Smooth muscle cell (in vitro differentiated cells): Measurements from ENCODE around the gene KCNG4. TPM values are rescaled to one million over a fixed set of nuclear protein-coding genes. Genes with fewer than 3 reads are reported as not detected.

ENCODE experiments used
- DNase-seq: peaks from one replicate; lab custom pipeline; 2025; ENCODE audit not compliant: unreplicated experiment; lab: John Stamatoyannopoulos, UW
- H2AFZ ChIP-seq: fragments of 200-600 bp; sonication (generic); 2 replicates; pipeline ENCODE4 v1.6.0; 2016; ENCODE audit warnings: antibody characterized with exemption, low read depth, mild to moderate bottlenecking
- H3F3A ChIP-seq: fragments of 200-600 bp; sonication (generic); 2 replicates; pipeline ENCODE4 v1.6.0; 2017; ENCODE audit warnings: antibody characterized with exemption, low read depth
- H3K27ac ChIP-seq: fragments of 200-600 bp; sonication (generic); 2 replicates; pipeline ENCODE4 v1.5.1; 2016; ENCODE audit warnings: low read depth, mild to moderate bottlenecking
- H3K27me3 ChIP-seq: fragments of 200-600 bp; sonication (generic); 2 replicates; pipeline ENCODE4 v1.6.1; 2016; ENCODE audit warnings: low read depth, mild to moderate bottlenecking
- H3K36me3 ChIP-seq: fragments of 200-600 bp; sonication (generic); 2 replicates; pipeline ENCODE4 v1.5.1; 2016; ENCODE audit warnings: low read depth
- H3K4me1 ChIP-seq: fragments of 200-600 bp; sonication (generic); 2 replicates; pipeline ENCODE4 v1.5.1; 2016; ENCODE audit warnings: low read depth
- H3K4me2 ChIP-seq: fragments of 200-600 bp; sonication (generic); 2 replicates; pipeline ENCODE4 v1.6.0; 2016; ENCODE audit warnings: mild to moderate bottlenecking
- H3K4me3 ChIP-seq: fragments of 200-600 bp; sonication (generic); 2 replicates; pipeline ENCODE4 v1.5.1; 2016; ENCODE audit warnings: mild to moderate bottlenecking
- H3K79me2 ChIP-seq: fragments of 200-600 bp; sonication (generic); 2 replicates; pipeline ENCODE4 v1.6.0; 2016; ENCODE audit warnings: low read depth, mild to moderate bottlenecking
- H3K9ac ChIP-seq: fragments of 200-600 bp; sonication (generic); 2 replicates; pipeline ENCODE4 v1.6.0; 2016; ENCODE audit warnings: low read depth
- H3K9me3 ChIP-seq: fragments of 200-600 bp; sonication (generic); replicated peaks from 2 replicates; pipeline ENCODE4 v1.5.1; 2016; ENCODE audit warnings: low read depth
- H4K20me1 ChIP-seq: fragments of 200-600 bp; sonication (generic); 2 replicates; pipeline ENCODE4 v1.6.0; 2016; ENCODE audit warnings: low read depth
- CTCF ChIP-seq: fragments of 200-600 bp; sonication (generic); IDR thresholded peaks from 2 replicates; pipeline ENCODE4 v1.5.1; 2017; ENCODE audit warnings: borderline replicate concordance, mild to moderate bottlenecking, antibody characterized with exemption; ENCODE audit not compliant: insufficient read depth, poor library complexity, severe bottlenecking
- WGBS: methylation state at CpG from one replicate; pipeline ENCODE4 v1.1.7; 2016; ENCODE audit warnings: low lambda C conversion rate; 5-methylcytosine and 5-hydroxymethylcytosine counted together
- polyA plus RNA-seq: library from polyadenylated mRNA; unstranded; fragments of >200 nt; fragmentation: Nextera tagmentation; extraction: Ambion mirVana; gene quantifications from 2 replicates; pipeline ENCODE4 v1.2.1, GENCODE V29; 2016
- total RNA-seq: library from RNA; depleted of rRNA; stranded (reverse); fragments of >200 nt; gene quantifications from 2 replicates; pipeline ENCODE4 v1.2.3, GENCODE V29; 2014

Gene KCNG4
- total and polyA plus RNA-seq, 2 experiments from 2014 or later = not detected

DNA sequence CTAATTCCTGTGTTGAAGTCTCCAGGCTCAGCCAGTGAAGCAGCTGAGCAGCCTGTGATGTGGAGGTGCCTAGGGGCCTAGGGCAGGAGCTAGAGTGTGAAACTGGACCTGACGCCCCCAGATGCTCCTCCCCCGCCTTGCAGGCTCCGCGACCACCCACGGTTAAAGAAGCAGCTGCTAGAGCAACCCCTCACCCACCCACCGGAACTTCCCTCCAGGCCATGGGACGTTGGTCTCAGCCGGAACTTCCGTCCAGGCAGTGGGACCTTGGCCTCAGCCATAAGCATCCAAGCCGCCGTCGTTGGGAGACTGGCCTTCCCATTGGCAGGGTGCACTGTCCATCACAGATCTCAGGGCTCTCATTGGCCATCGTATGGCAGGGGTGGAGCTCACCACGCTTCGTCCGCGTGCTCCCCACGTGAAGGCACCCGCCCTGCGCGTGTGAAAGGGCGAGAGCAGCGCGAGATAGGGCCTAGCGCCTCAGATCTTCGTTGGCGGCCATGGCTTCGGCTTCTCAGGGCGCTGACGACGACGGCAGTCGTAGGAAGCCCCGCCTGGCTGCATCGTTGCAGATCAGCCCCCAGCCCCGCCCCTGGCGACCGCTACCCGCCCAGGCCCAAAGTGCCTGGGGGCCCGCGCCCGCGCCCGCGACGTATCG, 49.0 kb downstream of the KCNG4 start, which contains the start of gene ADAD2:
ADAD2 (plus strand) TSS at position 427 of the 658 bp plus-strand sequence; CDS start at position 501, 74 bp downstream.
- Histone ChIP-seq H3K9ac (no peak within 1 kb of the TSS), H2AFZ (no peak within 1 kb of the TSS), H3K27me3 (no peaks in the 10 kb centered on the region), H4K20me1 (no peaks in the 10 kb centered on the region), H3K36me3 (no peaks in the 10 kb centered on the region), H3K9me3 (no peaks in the 10 kb centered on the region), H3K4me2 (no peak within 1 kb of the TSS), H3K4me3 (no peak within 1 kb of the TSS), H3K4me1 (peaks cover 2% of the 10 kb centered on the region), H3K27ac (no peak within 1 kb of the TSS), H3F3A (no peaks in the 10 kb centered on the region), H3K79me2 (peaks cover 10% of the 10 kb centered on the region)
- no peak for TF ChIP-seq CTCF
- no peak for DNase-seq
- 86% methylated on average over 29 of the region's 47 CpGs for WGBS

GRCh38 chr16:84186685-84187437, 53.0 kb downstream of the KCNG4 start, which contains the start of gene TAF1C:
TSS of gene TAF1C (minus strand) at chr16:84187057. CDS start at chr16:84184988, 2,069 bp downstream.
- Histone ChIP-seq H3K4me3 (peak within 1 kb of the TSS; percentile 91), H3K36me3 (no peaks in the 10 kb centered on the region), H3K79me2 (peaks cover 24% of the 10 kb centered on the region), H3K4me1 (peaks cover 5% of the 10 kb centered on the region), H3K4me2 (peak within 1 kb of the TSS; percentile 97), H3K27me3 (no peaks in the 10 kb centered on the region), H2AFZ (peak within 1 kb of the TSS; percentile 88), H3K9ac (peak within 1 kb of the TSS; percentile 90), H3K27ac (no peak within 1 kb of the TSS), H3K9me3 (no peaks in the 10 kb centered on the region), H3F3A (no peaks in the 10 kb centered on the region), H4K20me1 (no peaks in the 10 kb centered on the region)
- 4% methylated on average over 53 of the region's 55 CpGs for WGBS
- DNase-seq = peak; percentile 65
- peak; percentile 97 for TF ChIP-seq CTCF

DNA sequence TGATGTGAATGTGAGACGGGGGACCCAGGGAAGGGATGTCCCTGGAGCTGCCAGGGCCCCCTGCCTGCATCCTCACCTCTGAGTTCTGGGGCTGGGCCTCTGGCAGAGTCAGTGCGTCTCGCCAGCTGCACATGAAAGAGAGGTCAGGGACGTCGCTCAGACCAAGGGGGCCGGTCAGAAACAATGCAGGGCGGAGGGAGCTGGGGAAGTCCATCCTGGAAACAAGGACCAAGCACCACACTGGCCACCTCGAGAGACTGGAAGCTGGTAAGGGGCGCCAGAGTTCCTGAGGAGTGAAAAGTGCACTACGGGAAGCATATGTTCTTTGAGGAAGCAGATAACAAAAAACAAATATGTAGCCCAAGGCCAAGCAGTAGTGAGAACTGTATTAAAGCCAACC, 55.0 kb downstream of the KCNG4 start:
- no peak for DNase-seq

More for the DNA sequence above, 55.0 kb downstream of the KCNG4 start:
- Histone ChIP-seq H3K4me3 (no peak overlapping the region), H2AFZ (no peak overlapping the region), H3K9ac (no peak overlapping the region), H3K4me2 (no peak overlapping the region), H4K20me1 (no peaks in the 10 kb centered on the region), H3K79me2 (peaks cover 24% of the 10 kb centered on the region), H3K27me3 (no peaks in the 10 kb centered on the region), H3F3A (no peaks in the 10 kb centered on the region), H3K27ac (no peak overlapping the region), H3K36me3 (no peaks in the 10 kb centered on the region), H3K4me1 (peaks cover 5% of the 10 kb centered on the region), H3K9me3 (no peaks in the 10 kb centered on the region)
- no peak for TF ChIP-seq CTCF
- 99% methylated on average over 10 of the region's 10 CpGs for WGBS
